Prostate gland (tissue), 2 donors: ENCODE results near the gene PCMTD2.

Experiments
- POLR2A ChIP-seq: fragments of 450-650 bp; IDR thresholded peaks from one replicate; pipeline ENCODE4 v1.6.1; 2016; ENCODE audit warnings: antibody characterized with exemption, mild to moderate bottlenecking
- TF ChIP-seq, protein P1 (sequence below), 4 experiments: fragments of 200-600 bp in 2 of 4; fragments of 450-650 bp in 2 of 4; sonication (generic) in 2 of 4; IDR thresholded peaks; 1 replicate in 3 of 4; 2 replicates in 1 of 4; pipeline ENCODE4 v1.5.1; 2016 to 2019; ENCODE audit warnings: antibody characterized with exemption in 4 of 4, mild to moderate bottlenecking in 2 of 4, moderate library complexity in 2 of 4

DNA sequence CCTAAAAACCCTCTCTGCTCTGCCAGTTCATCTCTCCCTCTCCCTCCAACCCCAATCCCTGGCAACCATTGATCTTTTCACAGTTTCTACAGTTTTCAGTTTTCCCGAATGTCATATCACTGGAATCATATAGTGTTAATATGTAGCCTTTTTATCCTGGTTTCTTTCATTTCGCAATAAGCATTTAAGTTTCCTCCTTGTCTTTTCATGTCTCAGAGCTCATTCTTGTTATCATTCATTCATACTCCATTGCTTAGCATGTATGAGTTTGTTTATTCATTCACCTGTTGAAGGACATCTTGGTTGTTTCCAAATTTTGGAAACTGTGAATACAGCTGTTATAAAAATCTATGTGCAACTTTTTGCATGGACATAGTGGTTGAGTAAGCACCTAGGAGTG, 5.5 kb upstream of the PCMTD2 start:
- no peak for TF ChIP-seq POLR2A
- TF ChIP-seq, protein P1, sequence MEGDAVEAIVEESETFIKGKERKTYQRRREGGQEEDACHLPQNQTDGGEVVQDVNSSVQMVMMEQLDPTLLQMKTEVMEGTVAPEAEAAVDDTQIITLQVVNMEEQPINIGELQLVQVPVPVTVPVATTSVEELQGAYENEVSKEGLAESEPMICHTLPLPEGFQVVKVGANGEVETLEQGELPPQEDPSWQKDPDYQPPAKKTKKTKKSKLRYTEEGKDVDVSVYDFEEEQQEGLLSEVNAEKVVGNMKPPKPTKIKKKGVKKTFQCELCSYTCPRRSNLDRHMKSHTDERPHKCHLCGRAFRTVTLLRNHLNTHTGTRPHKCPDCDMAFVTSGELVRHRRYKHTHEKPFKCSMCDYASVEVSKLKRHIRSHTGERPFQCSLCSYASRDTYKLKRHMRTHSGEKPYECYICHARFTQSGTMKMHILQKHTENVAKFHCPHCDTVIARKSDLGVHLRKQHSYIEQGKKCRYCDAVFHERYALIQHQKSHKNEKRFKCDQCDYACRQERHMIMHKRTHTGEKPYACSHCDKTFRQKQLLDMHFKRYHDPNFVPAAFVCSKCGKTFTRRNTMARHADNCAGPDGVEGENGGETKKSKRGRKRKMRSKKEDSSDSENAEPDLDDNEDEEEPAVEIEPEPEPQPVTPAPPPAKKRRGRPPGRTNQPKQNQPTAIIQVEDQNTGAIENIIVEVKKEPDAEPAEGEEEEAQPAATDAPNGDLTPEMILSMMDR (IDR thresholded peaks at IDR 0.05): no peak
